ENCODE measurements around the gene DOHH.
"Not testable (repeated sequence)": the region's sequence is repeated elsewhere in the genome, so short reads cannot be mapped to it uniquely, and the experiment has no call there.

The DOHH gene

DNA sequence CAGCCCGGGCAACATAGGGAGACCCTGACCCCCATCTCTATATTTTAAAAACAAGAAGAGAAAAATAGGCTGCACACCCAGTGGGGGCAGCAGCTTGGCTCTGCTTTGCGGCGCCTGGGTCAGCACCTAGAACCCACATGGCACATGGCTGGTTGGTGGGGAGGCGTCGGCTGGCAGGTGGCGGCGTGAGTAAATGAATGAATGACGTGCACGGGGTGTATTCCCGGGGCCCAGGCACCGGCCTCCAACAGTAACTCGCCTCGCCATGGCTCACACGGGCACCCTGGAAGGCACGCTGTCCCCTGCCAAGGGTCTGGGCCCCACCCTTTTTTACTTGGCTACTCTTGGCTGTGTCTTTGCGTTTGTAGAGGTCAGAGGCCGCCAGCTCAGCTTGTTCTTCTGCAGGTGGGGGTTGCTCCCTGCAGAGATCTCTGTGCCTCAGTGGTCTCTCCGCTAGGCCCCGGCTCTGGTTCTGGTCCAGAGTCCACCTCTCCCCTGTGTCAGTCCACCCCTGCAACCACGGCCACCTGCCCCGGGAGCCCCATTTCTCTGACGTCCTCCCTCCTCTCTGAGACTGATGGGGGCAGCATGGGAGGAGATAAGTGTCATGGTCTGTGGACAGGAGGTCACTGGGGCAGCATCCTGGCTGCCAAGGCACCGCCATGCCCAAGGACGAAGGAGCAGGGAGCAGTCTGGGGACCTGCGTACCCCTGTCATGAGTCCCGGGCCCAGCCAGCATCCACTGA lies 11.2 kb upstream of the DOHH start:
- TF ChIP-seq, protein P1, sequence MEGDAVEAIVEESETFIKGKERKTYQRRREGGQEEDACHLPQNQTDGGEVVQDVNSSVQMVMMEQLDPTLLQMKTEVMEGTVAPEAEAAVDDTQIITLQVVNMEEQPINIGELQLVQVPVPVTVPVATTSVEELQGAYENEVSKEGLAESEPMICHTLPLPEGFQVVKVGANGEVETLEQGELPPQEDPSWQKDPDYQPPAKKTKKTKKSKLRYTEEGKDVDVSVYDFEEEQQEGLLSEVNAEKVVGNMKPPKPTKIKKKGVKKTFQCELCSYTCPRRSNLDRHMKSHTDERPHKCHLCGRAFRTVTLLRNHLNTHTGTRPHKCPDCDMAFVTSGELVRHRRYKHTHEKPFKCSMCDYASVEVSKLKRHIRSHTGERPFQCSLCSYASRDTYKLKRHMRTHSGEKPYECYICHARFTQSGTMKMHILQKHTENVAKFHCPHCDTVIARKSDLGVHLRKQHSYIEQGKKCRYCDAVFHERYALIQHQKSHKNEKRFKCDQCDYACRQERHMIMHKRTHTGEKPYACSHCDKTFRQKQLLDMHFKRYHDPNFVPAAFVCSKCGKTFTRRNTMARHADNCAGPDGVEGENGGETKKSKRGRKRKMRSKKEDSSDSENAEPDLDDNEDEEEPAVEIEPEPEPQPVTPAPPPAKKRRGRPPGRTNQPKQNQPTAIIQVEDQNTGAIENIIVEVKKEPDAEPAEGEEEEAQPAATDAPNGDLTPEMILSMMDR (conservative IDR thresholded peaks at IDR 0.05; ENCODE audit: low read depth, low read length): no peak
- no peak overlapping the region for H3K27ac ChIP-seq
- H3K79me2 ChIP-seq (ENCODE audit: insufficient read depth, low read depth): peaks cover 43% of the 10 kb centered on the region
- H2AFZ ChIP-seq (ENCODE audit: low read depth): no peak overlapping the region
- H3K36me3 ChIP-seq (ENCODE audit: insufficient read depth): no peaks in the 10 kb centered on the region
- H4K20me1 ChIP-seq (ENCODE audit: insufficient read depth): no peaks in the 10 kb centered on the region
- H3K4me2 ChIP-seq: no peak overlapping the region
- no peak overlapping the region for H3K4me3 ChIP-seq (IDR thresholded peaks at IDR 0.05; ENCODE audit: insufficient read depth, low read depth, low read length)
- H3K9ac ChIP-seq: no peak overlapping the region
- H3K27me3 ChIP-seq (ENCODE audit: insufficient read depth, low read depth): no peaks in the 10 kb centered on the region
- peaks cover 12% of the 10 kb centered on the region for H3K4me1 ChIP-seq (ENCODE audit: low read depth, poor library complexity, severe bottlenecking)

DNA sequence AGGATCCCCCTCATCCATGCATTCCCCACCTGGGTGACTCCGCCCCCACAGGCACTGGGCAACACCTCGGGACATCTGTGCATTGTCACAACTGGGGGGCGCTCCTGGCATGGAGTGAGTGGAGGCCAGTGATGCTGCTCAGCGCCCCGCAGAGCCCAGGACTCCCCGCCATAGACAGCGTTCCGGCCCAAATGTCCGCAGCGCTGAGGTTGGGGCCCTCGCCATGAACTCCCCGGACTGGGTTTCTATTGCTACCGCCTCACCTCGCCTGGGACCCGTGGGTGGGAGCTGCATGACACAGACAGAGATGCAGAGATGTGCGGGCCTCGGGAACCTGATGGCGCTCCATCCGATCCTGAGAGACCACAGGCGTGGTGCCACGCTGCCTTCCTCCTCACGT lies 10.3 kb upstream of the DOHH start:
- Histone ChIP-seq H3K36me3 (ENCODE audit: insufficient read depth) (no peaks in the 10 kb centered on the region), H3K27me3 (ENCODE audit: insufficient read depth, low read depth) (no peaks in the 10 kb centered on the region), H2AFZ (ENCODE audit: low read depth) (no peak overlapping the region), H3K9ac (no peak overlapping the region), H3K79me2 (ENCODE audit: insufficient read depth, low read depth) (peaks cover 42% of the 10 kb centered on the region), H3K4me3 (IDR thresholded peaks at IDR 0.05; ENCODE audit: insufficient read depth, low read depth, low read length) (no peak overlapping the region), H3K27ac (no peak overlapping the region), H3K4me2 (no peak overlapping the region), H4K20me1 (ENCODE audit: insufficient read depth) (no peaks in the 10 kb centered on the region), H3K4me1 (ENCODE audit: low read depth, poor library complexity, severe bottlenecking) (peaks cover 8% of the 10 kb centered on the region)
- TF ChIP-seq, protein P1 (conservative IDR thresholded peaks at IDR 0.05; ENCODE audit: low read depth, low read length): no peak

- no peaks in the 10 kb centered on the region for H3K27me3 ChIP-seq (ENCODE audit: insufficient read depth, low read depth)
- H3K4me3 ChIP-seq (IDR thresholded peaks at IDR 0.05; ENCODE audit: insufficient read depth, low read depth, low read length): no peak overlapping the region
- peaks cover 19% of the 10 kb centered on the region for H3K4me1 ChIP-seq (ENCODE audit: low read depth, poor library complexity, severe bottlenecking)
- H3K27ac ChIP-seq: no peak overlapping the region
- peaks cover 37% of the 10 kb centered on the region for H3K79me2 ChIP-seq (ENCODE audit: insufficient read depth, low read depth)
- TF ChIP-seq, protein P1 (conservative IDR thresholded peaks at IDR 0.05; ENCODE audit: low read depth, low read length): no peak
- H3K9ac ChIP-seq: no peak overlapping the region
- no peak overlapping the region for H2AFZ ChIP-seq (ENCODE audit: low read depth)
- no peaks in the 10 kb centered on the region for H4K20me1 ChIP-seq (ENCODE audit: insufficient read depth)
- no peak overlapping the region for H3K4me2 ChIP-seq
- no peaks in the 10 kb centered on the region for H3K36me3 ChIP-seq (ENCODE audit: insufficient read depth)
These were observed 9.1 kb upstream of the DOHH start for GRCh38 chr19:3509566-3509989.

DNA sequence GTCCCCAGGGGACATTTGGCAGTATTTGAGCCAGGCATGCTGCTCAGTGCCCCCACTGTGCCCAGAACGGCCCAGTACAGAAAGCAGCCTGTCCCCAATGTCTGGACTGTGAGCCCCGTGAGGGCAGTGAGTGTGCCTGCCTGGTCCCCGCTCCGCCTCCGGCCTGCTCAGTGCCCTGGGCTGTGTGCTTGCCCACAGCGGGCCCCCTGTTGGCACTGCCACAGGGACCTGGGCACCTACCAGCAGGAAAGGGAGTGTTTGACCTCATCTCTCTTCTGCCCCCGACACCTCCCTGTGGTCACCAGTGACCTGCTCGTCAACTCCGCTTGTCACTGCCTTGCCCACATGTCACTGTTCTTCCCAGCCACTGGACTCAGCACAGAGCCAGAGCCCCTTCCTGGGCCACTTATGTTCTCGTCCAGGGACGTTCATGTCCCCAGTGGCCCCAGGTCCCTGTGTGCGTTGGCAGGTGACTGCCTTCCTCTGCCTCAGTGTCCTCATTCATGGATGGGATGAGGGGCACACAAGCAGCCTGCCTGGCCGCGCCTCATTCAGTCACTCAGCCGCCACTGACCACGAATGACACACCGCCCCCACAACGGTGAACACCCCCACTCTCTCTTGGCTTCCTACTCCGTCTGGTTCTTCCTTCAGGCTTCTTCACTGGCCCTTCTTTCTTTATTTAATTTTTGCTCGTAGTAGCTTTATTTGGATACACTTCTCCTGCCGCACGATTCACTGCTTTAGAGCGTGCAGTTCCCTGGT lies 8.5 kb upstream of the DOHH start:
- no peak overlapping the region for H3K4me3 ChIP-seq (IDR thresholded peaks at IDR 0.05; ENCODE audit: insufficient read depth, low read depth, low read length)
- peaks cover 23% of the 10 kb centered on the region for H3K4me1 ChIP-seq (ENCODE audit: low read depth, poor library complexity, severe bottlenecking)
- no peaks in the 10 kb centered on the region for H3K27me3 ChIP-seq (ENCODE audit: insufficient read depth, low read depth)
- no peak overlapping the region for H3K27ac ChIP-seq
- H4K20me1 ChIP-seq (ENCODE audit: insufficient read depth): no peaks in the 10 kb centered on the region
- TF ChIP-seq, protein P1 (conservative IDR thresholded peaks at IDR 0.05; ENCODE audit: low read depth, low read length): no peak
- H3K79me2 ChIP-seq (ENCODE audit: insufficient read depth, low read depth): peaks cover 37% of the 10 kb centered on the region
- no peak overlapping the region for H3K9ac ChIP-seq
- no peak overlapping the region for H2AFZ ChIP-seq (ENCODE audit: low read depth)
- H3K36me3 ChIP-seq (ENCODE audit: insufficient read depth): no peaks in the 10 kb centered on the region
- no peak overlapping the region for H3K4me2 ChIP-seq

- not testable (repeated sequence) for H3K36me3 ChIP-seq (ENCODE audit: insufficient read depth); H2AFZ ChIP-seq (ENCODE audit: low read depth); H3K27ac ChIP-seq; H3K9ac ChIP-seq; H3K4me2 ChIP-seq; H3K4me3 ChIP-seq (IDR thresholded peaks at IDR 0.05; ENCODE audit: insufficient read depth, low read depth, low read length); H3K27me3 ChIP-seq (ENCODE audit: insufficient read depth, low read depth); H4K20me1 ChIP-seq (ENCODE audit: insufficient read depth)
- H3K79me2 ChIP-seq (ENCODE audit: insufficient read depth, low read depth): peaks cover 37% of the 10 kb centered on the region
- H3K4me1 ChIP-seq (ENCODE audit: low read depth, poor library complexity, severe bottlenecking): peaks cover 23% of the 10 kb centered on the region
These were observed 7.7 kb upstream of the DOHH start for GRCh38 chr19:3508121-3508661.

All from KMS-11 (cell line).